Measurements from ENCODE around the gene NAA40.

NAA40 gene

GRCh38 chr11:63920126-63920938 is 18.5 kb upstream of the NAA40 start:
- Histone ChIP-seq H3K36me3 (ENCODE audit: insufficient read depth, low read length) (no peaks in the 10 kb centered on the region), H3K4me1 (ENCODE audit: control insufficient read depth, insufficient read depth, low read length, unreplicated experiment) (peaks cover 24% of the 10 kb centered on the region), H2AFZ (ENCODE audit: low read length, unreplicated experiment) (no peak overlapping the region), H3K4me3 (ENCODE audit: low read depth, low read length) (peak overlapping the region; percentile 50), H3K27me3 (ENCODE audit: insufficient read depth, low read length) (no peaks in the 10 kb centered on the region), H3K27ac (ENCODE audit: low read depth, low read length) (no peak overlapping the region), H3K79me2 (ENCODE audit: control insufficient read depth, insufficient read depth, low read length, unreplicated experiment) (no peaks in the 10 kb centered on the region)

DNA sequence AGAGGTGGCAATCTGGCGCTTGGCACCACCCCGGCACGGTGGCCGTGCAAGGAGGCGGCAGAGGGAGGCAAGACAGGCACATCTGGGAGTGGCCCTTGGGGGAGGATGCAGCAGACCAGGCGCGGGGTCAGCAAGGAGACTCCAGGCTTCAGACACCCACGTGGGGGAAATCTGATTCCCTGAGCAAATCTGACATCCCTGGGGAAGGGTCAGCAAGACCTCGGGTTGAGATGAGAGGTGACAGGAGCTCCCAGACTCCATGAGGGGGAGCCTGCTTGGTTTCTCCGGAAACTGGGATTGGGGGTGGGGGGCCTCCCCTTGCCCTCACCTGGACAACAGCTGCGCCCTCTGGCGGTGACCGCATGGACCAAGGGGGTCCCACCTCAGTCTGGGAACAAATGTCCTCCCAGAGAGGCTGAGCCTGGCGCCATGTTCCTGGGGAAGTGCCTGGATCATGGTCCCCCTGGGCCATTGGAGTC is 17.8 kb upstream of the NAA40 start:
- Histone ChIP-seq H2AFZ (ENCODE audit: low read length, unreplicated experiment) (no peak overlapping the region), H3K4me3 (ENCODE audit: low read depth, low read length) (no peak overlapping the region), H3K27ac (ENCODE audit: low read depth, low read length) (no peak overlapping the region), H3K4me1 (ENCODE audit: control insufficient read depth, insufficient read depth, low read length, unreplicated experiment) (peaks cover 24% of the 10 kb centered on the region), H3K79me2 (ENCODE audit: control insufficient read depth, insufficient read depth, low read length, unreplicated experiment) (no peaks in the 10 kb centered on the region), H3K36me3 (ENCODE audit: insufficient read depth, low read length) (no peaks in the 10 kb centered on the region), H3K27me3 (ENCODE audit: insufficient read depth, low read length) (no peaks in the 10 kb centered on the region)

GRCh38 chr11:63922673-63923192 is 16.1 kb upstream of the NAA40 start:
- H3K27me3 ChIP-seq (ENCODE audit: insufficient read depth, low read length), result no peaks in the 10 kb centered on the region
- no peak overlapping the region for H3K4me3 ChIP-seq (ENCODE audit: low read depth, low read length)
- no peaks in the 10 kb centered on the region for H3K36me3 ChIP-seq (ENCODE audit: insufficient read depth, low read length)
- no peaks in the 10 kb centered on the region for H3K79me2 ChIP-seq (ENCODE audit: control insufficient read depth, insufficient read depth, low read length, unreplicated experiment)
- H3K27ac ChIP-seq (ENCODE audit: low read depth, low read length), result no peak overlapping the region
- H2AFZ ChIP-seq (ENCODE audit: low read length, unreplicated experiment), result no peak overlapping the region
- H3K4me1 ChIP-seq (ENCODE audit: control insufficient read depth, insufficient read depth, low read length, unreplicated experiment), result peaks cover 18% of the 10 kb centered on the region

DNA sequence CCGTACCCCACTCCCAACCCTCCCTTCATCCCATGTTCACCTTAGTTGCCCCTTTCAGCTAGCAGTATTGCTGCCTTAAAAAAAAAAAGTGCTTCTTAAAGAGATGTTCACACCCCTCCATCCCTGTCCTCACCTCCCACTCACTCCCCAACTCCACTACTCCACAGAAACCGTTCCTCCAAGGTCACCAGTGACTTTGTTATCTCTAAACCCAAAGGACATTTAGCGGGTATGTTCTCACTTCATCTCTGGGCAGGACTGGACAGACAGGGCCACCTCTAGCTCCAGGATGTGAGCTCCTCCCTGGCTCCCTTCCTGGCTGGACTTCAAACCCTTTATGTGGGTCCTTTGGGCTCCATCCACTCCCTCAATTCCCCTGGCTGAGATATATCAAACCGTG is 15.5 kb upstream of the NAA40 start:
- no peak overlapping the region for H2AFZ ChIP-seq (ENCODE audit: low read length, unreplicated experiment)
- no peaks in the 10 kb centered on the region for H3K79me2 ChIP-seq (ENCODE audit: control insufficient read depth, insufficient read depth, low read length, unreplicated experiment)
- H3K4me3 ChIP-seq (ENCODE audit: low read depth, low read length), result no peak overlapping the region
- no peaks in the 10 kb centered on the region for H3K27me3 ChIP-seq (ENCODE audit: insufficient read depth, low read length)
- H3K27ac ChIP-seq (ENCODE audit: low read depth, low read length), result no peak overlapping the region
- no peaks in the 10 kb centered on the region for H3K36me3 ChIP-seq (ENCODE audit: insufficient read depth, low read length)
- peaks cover 15% of the 10 kb centered on the region for H3K4me1 ChIP-seq (ENCODE audit: control insufficient read depth, insufficient read depth, low read length, unreplicated experiment)

- Histone ChIP-seq H3K36me3 (ENCODE audit: insufficient read depth, low read length) (no peaks in the 10 kb centered on the region), H3K4me3 (ENCODE audit: low read depth, low read length) (no peak overlapping the region), H3K27ac (ENCODE audit: low read depth, low read length) (no peak overlapping the region), H3K27me3 (ENCODE audit: insufficient read depth, low read length) (no peaks in the 10 kb centered on the region), H3K4me1 (ENCODE audit: control insufficient read depth, insufficient read depth, low read length, unreplicated experiment) (no peaks in the 10 kb centered on the region), H2AFZ (ENCODE audit: low read length, unreplicated experiment) (no peak overlapping the region), H3K79me2 (ENCODE audit: control insufficient read depth, insufficient read depth, low read length, unreplicated experiment) (no peaks in the 10 kb centered on the region)
Measured at GRCh38 chr11:63929616-63930015, 9.2 kb upstream of the NAA40 start.

DNA sequence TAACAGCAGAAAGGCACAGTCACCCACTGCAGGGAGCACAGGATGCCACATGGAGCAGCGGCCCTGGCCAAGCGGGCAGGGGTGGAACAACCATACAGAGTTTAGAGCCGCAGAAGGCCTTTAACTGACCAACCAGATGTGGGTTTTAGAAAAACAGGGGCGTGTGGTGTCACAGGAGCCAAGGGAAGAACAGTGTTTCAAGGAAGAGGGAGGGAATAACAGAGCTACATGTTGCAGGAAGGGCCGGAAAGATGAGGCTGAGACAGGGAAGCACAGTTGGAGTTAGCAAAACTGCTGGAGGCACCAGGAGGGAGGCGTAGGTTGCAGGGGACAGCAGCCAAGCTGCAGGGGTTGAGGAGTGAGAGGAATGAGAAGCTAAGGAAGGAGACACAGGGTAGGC is 7.8 kb upstream of the NAA40 start:
- H3K27me3 ChIP-seq (ENCODE audit: insufficient read depth, low read length), result no peaks in the 10 kb centered on the region
- H3K4me1 ChIP-seq (ENCODE audit: control insufficient read depth, insufficient read depth, low read length, unreplicated experiment), result no peaks in the 10 kb centered on the region
- H3K4me3 ChIP-seq (ENCODE audit: low read depth, low read length), result no peak overlapping the region
- H3K79me2 ChIP-seq (ENCODE audit: control insufficient read depth, insufficient read depth, low read length, unreplicated experiment), result no peaks in the 10 kb centered on the region
- H3K27ac ChIP-seq (ENCODE audit: low read depth, low read length), result no peak overlapping the region
- no peak overlapping the region for H2AFZ ChIP-seq (ENCODE audit: low read length, unreplicated experiment)
- no peaks in the 10 kb centered on the region for H3K36me3 ChIP-seq (ENCODE audit: insufficient read depth, low read length)

- Histone ChIP-seq H3K27me3 (ENCODE audit: insufficient read depth, low read length) (no peaks in the 10 kb centered on the region), H3K4me1 (ENCODE audit: control insufficient read depth, insufficient read depth, low read length, unreplicated experiment) (no peaks in the 10 kb centered on the region), H3K36me3 (ENCODE audit: insufficient read depth, low read length) (no peaks in the 10 kb centered on the region), H3K27ac (ENCODE audit: low read depth, low read length) (no peak overlapping the region), H3K4me3 (ENCODE audit: low read depth, low read length) (no peak overlapping the region), H2AFZ (ENCODE audit: low read length, unreplicated experiment) (no peak overlapping the region), H3K79me2 (ENCODE audit: control insufficient read depth, insufficient read depth, low read length, unreplicated experiment) (no peaks in the 10 kb centered on the region)
Measured at GRCh38 chr11:63931876-63932275, 6.9 kb upstream of the NAA40 start.

DNA sequence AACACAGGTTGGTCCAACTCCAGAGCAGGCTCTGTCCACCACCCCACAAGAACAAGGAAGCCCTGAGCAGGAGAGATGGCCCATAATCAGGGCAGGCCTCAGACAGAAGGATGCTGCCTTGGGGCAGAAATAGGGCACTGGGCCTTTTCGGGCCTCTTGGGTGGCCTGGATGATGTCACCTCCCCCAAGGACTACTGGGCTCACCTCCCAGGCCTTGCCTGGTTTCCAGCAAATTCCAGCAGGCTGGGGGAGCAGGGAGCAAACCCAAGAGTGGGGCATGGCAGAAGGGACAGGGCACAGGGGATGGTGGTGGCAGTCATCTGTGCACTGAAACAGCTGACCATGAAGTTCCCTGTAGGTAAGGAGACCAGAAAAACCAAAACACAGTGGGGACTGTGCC is 5.3 kb upstream of the NAA40 start:
- no peak overlapping the region for H3K4me3 ChIP-seq (ENCODE audit: low read depth, low read length)
- no peaks in the 10 kb centered on the region for H3K79me2 ChIP-seq (ENCODE audit: control insufficient read depth, insufficient read depth, low read length, unreplicated experiment)
- no peaks in the 10 kb centered on the region for H3K27me3 ChIP-seq (ENCODE audit: insufficient read depth, low read length)
- H3K4me1 ChIP-seq (ENCODE audit: control insufficient read depth, insufficient read depth, low read length, unreplicated experiment), result peaks cover 4% of the 10 kb centered on the region
- no peak overlapping the region for H3K27ac ChIP-seq (ENCODE audit: low read depth, low read length)
- H2AFZ ChIP-seq (ENCODE audit: low read length, unreplicated experiment), result no peak overlapping the region
- H3K36me3 ChIP-seq (ENCODE audit: insufficient read depth, low read length), result no peaks in the 10 kb centered on the region

DNA sequence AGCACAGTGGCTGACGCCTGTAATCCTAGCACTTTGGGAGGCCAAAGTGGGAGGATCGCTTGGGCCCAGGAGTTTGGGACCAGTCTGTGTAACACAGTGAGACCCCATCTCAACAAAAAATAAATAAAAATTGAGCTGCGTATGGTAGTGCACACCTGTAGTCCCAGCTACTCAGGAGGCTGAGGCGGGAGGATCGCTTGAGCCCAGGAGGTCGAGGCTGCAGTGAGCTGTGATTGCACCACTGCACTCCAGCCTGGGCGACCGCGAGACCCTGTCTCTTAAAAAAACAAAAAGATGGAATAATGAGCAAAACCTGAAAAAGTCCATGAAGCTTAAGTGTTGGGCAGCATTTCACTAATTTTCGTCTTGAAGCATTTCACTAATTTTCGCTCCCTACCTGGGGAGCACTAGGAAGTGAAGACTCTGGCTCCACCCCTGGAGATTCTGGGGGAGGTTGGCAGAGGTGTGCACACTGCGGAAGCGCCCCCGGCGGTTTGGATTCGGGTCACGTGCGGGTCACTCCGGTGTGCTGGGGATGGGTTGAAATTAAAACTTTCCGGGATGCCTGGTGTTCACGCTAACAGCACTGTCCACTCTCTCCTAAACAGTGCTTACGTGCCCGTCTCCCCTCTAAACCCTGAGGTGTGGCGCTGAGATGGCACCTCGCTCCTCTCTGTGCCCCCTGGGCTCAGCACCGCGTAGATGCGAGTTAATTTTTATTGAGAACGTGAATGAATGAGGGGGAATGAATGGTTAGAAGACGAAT is 906 bp upstream of the NAA40 start:
- Histone ChIP-seq H3K79me2 (ENCODE audit: control insufficient read depth, insufficient read depth, low read length, unreplicated experiment) (peaks cover 37% of the 10 kb centered on the region), H3K27me3 (ENCODE audit: insufficient read depth, low read length) (no peaks in the 10 kb centered on the region), H3K4me3 (ENCODE audit: low read depth, low read length) (peak overlapping the region; percentile 75), H3K4me1 (ENCODE audit: control insufficient read depth, insufficient read depth, low read length, unreplicated experiment) (peaks cover 7% of the 10 kb centered on the region), H2AFZ (ENCODE audit: low read length, unreplicated experiment) (peak overlapping the region; percentile 96), H3K36me3 (ENCODE audit: insufficient read depth, low read length) (no peaks in the 10 kb centered on the region), H3K27ac (ENCODE audit: low read depth, low read length) (peak overlapping the region; percentile 40)

GRCh38 chr11:63939397-63939891 is 642 bp downstream of the NAA40 start:
- Histone ChIP-seq H3K4me1 (ENCODE audit: control insufficient read depth, insufficient read depth, low read length, unreplicated experiment) (peaks cover 9% of the 10 kb centered on the region), H2AFZ (ENCODE audit: low read length, unreplicated experiment) (peak overlapping the region; percentile 82), H3K4me3 (ENCODE audit: low read depth, low read length) (peak overlapping the region; percentile 99), H3K36me3 (ENCODE audit: insufficient read depth, low read length) (no peaks in the 10 kb centered on the region), H3K79me2 (ENCODE audit: control insufficient read depth, insufficient read depth, low read length, unreplicated experiment) (peaks cover 51% of the 10 kb centered on the region), H3K27me3 (ENCODE audit: insufficient read depth, low read length) (no peaks in the 10 kb centered on the region), H3K27ac (ENCODE audit: low read depth, low read length) (no peak overlapping the region)

All from ACC112 (cell line).